Esophagus (tissue), 2 donors: ENCODE measurements around the gene INAVA. TPM values are rescaled to one million over a fixed set of nuclear protein-coding genes. Genes with fewer than 3 reads are reported as not detected.

Source experiments
- H3K27ac ChIP-seq, 2 donors: one replicate each; pipeline ENCODE4 v1.5.1; 2013; ENCODE audit warnings: low read depth in 2 of 2, mild to moderate bottlenecking in 2 of 2, inconsistent platforms in 1 of 2, low read length in 1 of 2, moderate library complexity in 1 of 2
- H3K27me3 ChIP-seq, 2 donors: one replicate each; pipeline ENCODE4 v1.6.1; 2013; ENCODE audit warnings: low read length in 2 of 2, control low read depth in 1 of 2, mild to moderate bottlenecking in 1 of 2; ENCODE audit not compliant: insufficient read depth in 2 of 2, control insufficient read depth in 1 of 2
- H3K36me3 ChIP-seq, 2 donors: one replicate each; pipeline ENCODE4 v1.6.1; 2013; ENCODE audit warnings: low read length in 1 of 2; ENCODE audit not compliant: control insufficient read depth in 2 of 2, insufficient read depth in 2 of 2
- H3K4me1 ChIP-seq, 2 donors: one replicate each; pipeline ENCODE4 v1.6.1; 2013; ENCODE audit warnings: low read length in 1 of 2; ENCODE audit not compliant: control insufficient read depth in 2 of 2, insufficient read depth in 2 of 2
- H3K4me3 ChIP-seq, 2 donors: one replicate each; pipeline ENCODE4 v1.5.1; 2013; ENCODE audit warnings: low read length in 2 of 2, mild to moderate bottlenecking in 2 of 2, low read depth in 1 of 2, moderate library complexity in 1 of 2
- H3K9me3 ChIP-seq, 2 donors: one replicate each; pipeline ENCODE4 v1.6.1; 2013; ENCODE audit warnings: mild to moderate bottlenecking in 2 of 2, low read depth in 1 of 2, low read length in 1 of 2, moderate library complexity in 1 of 2; ENCODE audit not compliant: control insufficient read depth in 2 of 2, insufficient read depth in 1 of 2
- WGBS, 2 donors: extraction: QIAGEN DNeasy Blood & Tissue Kit; methylation state at CpG; one replicate each; pipeline ENCODE4 v1.1.7; 2013; 5-methylcytosine and 5-hydroxymethylcytosine counted together
- polyA plus RNA-seq, 2 donors: library from polyadenylated mRNA; stranded (reverse); fragments of 200-250 nt; gene quantifications; one replicate each; pipeline ENCODE4 v1.2.3, GENCODE V29; 2013
- donor health status: healthy with polysubstance abuse.
- donor health status: Bipolar disorder and iron deficiency.

Gene INAVA
- polyA plus RNA-seq, 2 donors = 39.4 to 41.9 TPM

- Histone ChIP-seq H3K27me3 (no peaks in the 10 kb centered on the region), H3K36me3 (peaks cover 3 to 25% of the 10 kb centered on the region in 2 donors), H3K4me1 (peaks cover 18 to 30% of the 10 kb centered on the region in 2 donors), H3K9me3 (no peaks in the 10 kb centered on the region), H3K27ac (peak overlapping the region; percentile 91 to 94), H3K4me3 (peak overlapping the region; percentile 67 to 85)
- WGBS, 2 donors = 46 to 53% methylated on average over 9 of the region's 9 CpGs
Measured at GRCh38 chr1:200895801-200896530, 1.3 kb downstream of the INAVA start.

DNA sequence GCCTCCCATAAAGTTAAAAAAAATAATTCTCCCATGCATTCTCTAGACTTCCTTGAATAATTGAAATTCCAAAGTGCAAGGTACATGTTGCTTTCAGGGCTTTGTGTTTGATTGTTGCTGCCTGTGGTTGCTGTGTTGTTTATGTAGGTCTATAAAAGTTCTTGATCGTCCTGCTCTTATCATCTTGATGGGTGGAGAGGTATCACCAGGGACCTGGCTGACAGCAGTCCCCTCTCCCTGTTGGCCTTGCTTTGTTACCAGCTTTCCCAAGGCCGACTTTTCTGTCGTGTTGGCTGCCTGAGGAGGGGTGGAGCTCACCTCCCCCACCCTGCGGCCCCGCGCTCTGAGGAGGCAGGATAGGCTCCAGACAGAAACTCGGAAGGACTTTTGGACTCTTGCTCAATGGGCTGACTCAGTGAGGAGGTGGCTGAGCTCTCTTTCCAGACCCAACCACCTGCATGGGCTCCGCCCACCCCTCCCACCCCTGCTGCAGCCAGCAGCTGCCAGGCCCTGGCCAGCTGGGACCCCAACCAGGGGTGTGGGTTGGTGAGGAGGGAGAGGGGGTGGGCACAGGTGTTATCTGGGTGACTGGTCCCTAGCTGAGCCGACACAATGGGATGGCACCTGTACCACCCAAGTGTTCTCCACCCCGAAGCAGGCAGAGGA, 2.0 kb downstream of the INAVA start:
- H3K27me3 ChIP-seq = no peaks in the 10 kb centered on the region
- 41 to 46% methylated on average over 10 of the region's 10 CpGs for WGBS, 2 donors
- H3K9me3 ChIP-seq = no peaks in the 10 kb centered on the region
- H3K27ac ChIP-seq = peak overlapping the region; percentile 83 to 91
- peaks cover 3 to 30% of the 10 kb centered on the region in 2 donors for H3K36me3 ChIP-seq
- H3K4me3 ChIP-seq = peak overlapping the region; percentile 67 to 85
- peaks cover 15 to 35% of the 10 kb centered on the region in 2 donors for H3K4me1 ChIP-seq

GRCh38 chr1:200897259-200897658, 2.6 kb downstream of the INAVA start:
- peaks cover 3 to 30% of the 10 kb centered on the region in 2 donors for H3K36me3 ChIP-seq

GRCh38 chr1:200899015-200899386, 4.3 kb downstream of the INAVA start:
- peaks cover 3 to 34% of the 10 kb centered on the region in 2 donors for H3K36me3 ChIP-seq
- H3K9me3 ChIP-seq = no peaks in the 10 kb centered on the region
- 41 to 50% methylated on average over 3 of the region's 3 CpGs for WGBS, 2 donors
- no peak overlapping the region for H3K4me3 ChIP-seq
- no peak overlapping the region for H3K27ac ChIP-seq
- H3K4me1 ChIP-seq = peaks cover 14 to 33% of the 10 kb centered on the region in 2 donors
- no peaks in the 10 kb centered on the region for H3K27me3 ChIP-seq

More at GRCh38 chr1:200897259-200897658, 2.6 kb downstream of the INAVA start:
- Histone ChIP-seq H3K4me3 (peak overlapping the region; percentile 47 to 85), H3K27me3 (no peaks in the 10 kb centered on the region), H3K27ac (peak overlapping the region in 1 of 2 donors; percentile 83), H3K9me3 (no peaks in the 10 kb centered on the region), H3K4me1 (peaks cover 14 to 33% of the 10 kb centered on the region in 2 donors)
- 71 to 84% methylated on average over 5 of the region's 5 CpGs for WGBS, 2 donors

DNA sequence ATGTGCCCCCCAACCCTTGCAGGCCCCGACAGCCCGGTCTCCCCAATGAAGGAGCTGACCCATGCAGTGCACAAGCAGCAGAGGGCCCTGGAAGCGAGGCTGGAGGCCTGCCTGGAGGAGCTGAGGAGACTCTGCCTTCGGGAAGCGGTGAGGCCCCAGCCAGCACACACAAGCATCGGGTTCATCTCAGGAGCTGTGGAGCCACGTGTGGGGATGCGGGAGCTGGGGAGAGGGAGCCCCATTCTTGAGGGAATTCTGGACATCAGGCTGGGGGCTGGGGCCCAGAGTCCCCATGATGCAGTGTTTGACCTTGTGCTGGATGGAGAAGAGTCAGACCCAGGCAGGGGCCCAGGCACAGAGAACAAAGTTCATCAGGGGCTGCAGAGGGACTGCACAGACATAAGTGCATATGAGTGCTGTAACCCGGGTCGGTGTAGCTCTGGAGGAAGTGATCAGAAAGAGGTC, 4.8 kb downstream of the INAVA start:
- H3K4me1 ChIP-seq = peaks cover 14 to 38% of the 10 kb centered on the region in 2 donors
- no peak overlapping the region for H3K4me3 ChIP-seq
- no peaks in the 10 kb centered on the region for H3K27me3 ChIP-seq
- WGBS, 2 donors = 87 to 89% methylated on average over 10 of the region's 10 CpGs
- peaks cover 3 to 36% of the 10 kb centered on the region in 2 donors for H3K36me3 ChIP-seq
- peak overlapping the region in 1 of 2 donors; percentile 26 for H3K27ac ChIP-seq
- no peaks in the 10 kb centered on the region for H3K9me3 ChIP-seq

GRCh38 chr1:200899954-200900867, 5.5 kb downstream of the INAVA start:
- H3K27ac ChIP-seq = peak overlapping the region in 1 of 2 donors; percentile 6
- H3K27me3 ChIP-seq = no peaks in the 10 kb centered on the region
- no peaks in the 10 kb centered on the region for H3K9me3 ChIP-seq
- WGBS, 2 donors = 78 to 81% methylated on average over 15 to 16 of the region's 16 CpGs
- peaks cover 14 to 38% of the 10 kb centered on the region in 2 donors for H3K4me1 ChIP-seq
- H3K4me3 ChIP-seq = no peak overlapping the region
- peaks cover 3 to 38% of the 10 kb centered on the region in 2 donors for H3K36me3 ChIP-seq

DNA sequence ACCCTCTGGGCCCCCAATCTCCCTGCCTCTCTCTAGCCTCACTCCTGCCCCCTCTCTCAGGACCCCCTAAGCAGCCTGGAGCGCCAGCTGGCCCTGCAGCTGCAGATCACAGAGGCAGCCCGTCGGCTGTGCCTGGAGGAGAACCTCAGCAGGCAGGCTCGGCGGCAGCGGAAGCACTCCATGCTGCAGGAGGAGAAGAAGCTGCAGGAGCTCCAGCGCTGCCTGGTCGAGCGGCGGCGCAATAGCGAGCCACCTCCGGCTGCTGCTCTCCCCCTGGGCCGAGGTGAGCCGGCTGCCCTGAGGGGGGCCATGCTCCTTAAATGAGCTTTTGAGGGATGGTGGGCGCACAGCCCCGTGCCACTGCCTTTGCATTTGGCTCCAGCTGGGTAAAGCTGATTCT, 6.2 kb downstream of the INAVA start:
- Histone ChIP-seq H3K9me3 (no peaks in the 10 kb centered on the region), H3K27me3 (no peaks in the 10 kb centered on the region), H3K36me3 (peaks cover 3 to 38% of the 10 kb centered on the region in 2 donors), H3K4me1 (peaks cover 14 to 38% of the 10 kb centered on the region in 2 donors), H3K27ac (peak overlapping the region in 1 of 2 donors; percentile 6), H3K4me3 (no peak overlapping the region)
- WGBS, 2 donors = 85 to 90% methylated on average over 17 of the region's 17 CpGs

GRCh38 chr1:200901350-200901749, 6.7 kb downstream of the INAVA start:
- peaks cover 14 to 38% of the 10 kb centered on the region in 2 donors for H3K4me1 ChIP-seq
- H3K27me3 ChIP-seq = no peaks in the 10 kb centered on the region
- H3K27ac ChIP-seq = peak overlapping the region in 1 of 2 donors; percentile 61
- no peaks in the 10 kb centered on the region for H3K9me3 ChIP-seq
- peaks cover 3 to 38% of the 10 kb centered on the region in 2 donors for H3K36me3 ChIP-seq
- no peak overlapping the region for H3K4me3 ChIP-seq
- WGBS, 2 donors = 88 to 92% methylated on average over 5 of the region's 5 CpGs
